Hematopoietic multipotent progenitor cell treated with erythropoietin and hydrocortisone succinate and interleukin-3 and kit ligand, for 6 days (in vitro differentiated cells): ENCODE data around the gene ANK2.
"Not testable (repeated sequence)": the region's sequence is repeated elsewhere in the genome, so short reads cannot be mapped to it uniquely, and the experiment has no call there.

Experiments used
- DNase-seq: peaks from one replicate; pipeline ENCODE4 v3.0.0-alpha.2; 2015

The ANK2 gene

DNA sequence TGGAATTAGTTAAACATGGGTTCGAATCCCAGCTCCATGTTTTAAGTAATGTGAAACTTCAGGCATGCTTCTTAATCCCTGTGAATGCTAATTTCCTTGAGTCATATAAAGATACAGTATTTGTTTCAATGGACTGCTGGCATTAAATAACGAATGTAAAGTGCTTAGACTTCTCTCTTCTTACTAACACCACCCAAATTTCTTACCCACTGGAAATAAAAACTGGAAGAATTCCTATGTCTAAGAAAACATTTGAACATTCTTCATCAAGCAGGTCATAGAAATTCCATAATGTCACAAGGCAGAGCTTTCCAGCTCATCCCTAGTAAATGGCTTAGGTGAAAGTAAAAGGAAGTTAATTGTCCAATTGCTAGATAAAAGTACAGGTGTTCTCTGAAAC is 172.5 kb downstream of the ANK2 start:
- DNase-seq: no peak

GRCh38 chr4:113222471-113222870 is 173.0 kb downstream of the ANK2 start:
- no peak for DNase-seq

GRCh38 chr4:113223001-113223400 is 173.5 kb downstream of the ANK2 start:
- no peak for DNase-seq

DNA sequence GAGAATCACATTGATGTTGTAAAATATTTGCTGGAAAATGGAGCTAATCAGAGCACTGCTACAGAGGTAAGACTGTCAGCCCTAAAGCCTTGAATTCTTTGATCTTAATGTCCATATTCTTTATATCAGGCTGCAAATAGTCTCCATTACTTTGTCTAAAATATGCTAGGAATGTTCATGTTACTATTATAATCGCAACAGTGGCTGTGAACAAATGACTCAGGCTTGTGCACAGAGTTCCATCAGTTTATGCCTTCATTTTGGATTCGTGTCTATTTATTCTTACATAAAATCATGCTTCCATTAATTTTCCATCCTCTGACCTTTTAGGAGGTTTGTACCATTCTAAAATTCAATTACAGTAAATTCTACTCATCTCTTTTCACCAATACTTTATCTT is 182.7 kb downstream of the ANK2 start:
- DNase-seq: no peak

DNA sequence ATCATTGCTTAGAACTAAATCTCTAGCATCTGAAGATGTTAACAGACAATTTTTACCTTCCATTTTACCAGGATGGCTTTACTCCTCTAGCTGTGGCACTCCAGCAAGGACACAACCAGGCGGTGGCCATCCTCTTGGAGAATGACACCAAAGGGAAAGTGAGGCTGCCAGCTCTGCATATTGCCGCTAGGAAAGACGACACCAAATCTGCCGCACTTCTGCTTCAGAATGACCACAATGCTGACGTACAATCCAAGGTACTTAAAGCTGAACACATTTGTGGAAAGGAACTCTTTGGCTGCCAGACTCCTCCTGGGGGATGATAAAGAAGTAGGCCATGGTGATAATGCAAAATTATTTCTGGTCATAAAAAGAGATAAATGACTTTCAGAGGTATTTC is 187.5 kb downstream of the ANK2 start:
- DNase-seq: no peak

DNA sequence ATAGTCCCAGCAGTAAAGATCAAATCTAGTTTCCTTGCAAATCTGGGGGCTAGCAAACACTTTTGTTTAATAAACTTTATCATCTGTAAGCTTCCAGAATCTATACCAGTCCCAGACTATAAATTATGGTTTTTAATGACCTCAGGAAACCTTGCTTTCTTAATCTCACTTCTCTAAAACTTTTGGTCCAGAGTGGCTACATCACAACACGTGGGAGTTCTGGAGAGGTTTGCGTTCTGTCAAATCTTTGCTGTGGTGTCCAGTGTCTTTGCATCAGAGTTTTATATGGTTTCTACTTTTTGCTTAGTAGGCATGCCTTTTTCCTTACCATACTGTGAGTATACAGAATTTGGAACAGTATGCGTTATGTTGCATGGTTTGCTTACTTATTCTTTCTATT is 193.9 kb downstream of the ANK2 start:
- DNase-seq: no peak

DNA sequence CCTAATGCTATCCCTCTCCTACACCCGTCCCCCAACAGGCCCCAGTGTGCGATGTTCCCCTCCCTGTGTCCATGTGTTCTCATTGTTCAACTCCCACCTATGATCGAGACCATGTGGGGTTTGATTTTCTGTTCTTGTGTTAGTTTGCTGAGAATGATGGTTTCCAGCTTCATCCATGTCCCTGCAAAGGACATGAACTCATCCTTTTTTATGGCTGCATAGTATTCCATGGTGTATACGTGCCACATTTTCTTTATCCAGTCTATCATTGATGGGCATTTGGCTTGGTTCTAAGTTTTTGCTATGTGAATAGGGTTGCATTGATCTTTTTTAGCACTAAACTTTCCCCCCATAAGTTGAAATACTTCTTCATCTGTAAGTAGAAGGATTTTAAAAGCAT is 195.3 kb downstream of the ANK2 start:
- not testable (repeated sequence) for DNase-seq

GRCh38 chr4:113248320-113248719 is 198.9 kb downstream of the ANK2 start:
- DNase-seq: no peak

GRCh38 chr4:113255628-113256027 is 206.2 kb downstream of the ANK2 start:
- DNase-seq: no peak

- no peak for DNase-seq
These were observed 207.5 kb downstream of the ANK2 start for GRCh38 chr4:113256946-113257345.

DNA sequence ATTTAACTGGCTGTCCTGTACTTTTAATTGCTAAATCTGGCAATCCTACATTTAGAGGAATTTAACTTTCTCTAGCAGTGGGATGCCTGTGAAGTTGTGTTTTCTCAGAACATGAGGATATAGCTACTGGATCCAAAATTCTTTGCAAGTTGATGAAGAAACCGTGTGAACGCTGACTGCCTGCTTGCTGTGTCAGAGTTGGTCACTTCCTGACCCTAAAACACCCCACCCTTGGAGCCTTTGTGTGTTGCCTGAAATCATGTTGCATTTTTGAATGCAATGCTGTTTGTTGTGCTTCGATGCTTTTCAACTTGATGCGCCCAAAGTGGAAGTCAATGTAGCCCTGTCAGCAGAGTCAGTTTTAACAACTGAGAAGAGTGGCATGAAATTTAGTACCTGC is 211.2 kb downstream of the ANK2 start:
- no peak for DNase-seq

- DNase-seq: no peak
These were observed 213.8 kb downstream of the ANK2 start for GRCh38 chr4:113263274-113263673.

DNA sequence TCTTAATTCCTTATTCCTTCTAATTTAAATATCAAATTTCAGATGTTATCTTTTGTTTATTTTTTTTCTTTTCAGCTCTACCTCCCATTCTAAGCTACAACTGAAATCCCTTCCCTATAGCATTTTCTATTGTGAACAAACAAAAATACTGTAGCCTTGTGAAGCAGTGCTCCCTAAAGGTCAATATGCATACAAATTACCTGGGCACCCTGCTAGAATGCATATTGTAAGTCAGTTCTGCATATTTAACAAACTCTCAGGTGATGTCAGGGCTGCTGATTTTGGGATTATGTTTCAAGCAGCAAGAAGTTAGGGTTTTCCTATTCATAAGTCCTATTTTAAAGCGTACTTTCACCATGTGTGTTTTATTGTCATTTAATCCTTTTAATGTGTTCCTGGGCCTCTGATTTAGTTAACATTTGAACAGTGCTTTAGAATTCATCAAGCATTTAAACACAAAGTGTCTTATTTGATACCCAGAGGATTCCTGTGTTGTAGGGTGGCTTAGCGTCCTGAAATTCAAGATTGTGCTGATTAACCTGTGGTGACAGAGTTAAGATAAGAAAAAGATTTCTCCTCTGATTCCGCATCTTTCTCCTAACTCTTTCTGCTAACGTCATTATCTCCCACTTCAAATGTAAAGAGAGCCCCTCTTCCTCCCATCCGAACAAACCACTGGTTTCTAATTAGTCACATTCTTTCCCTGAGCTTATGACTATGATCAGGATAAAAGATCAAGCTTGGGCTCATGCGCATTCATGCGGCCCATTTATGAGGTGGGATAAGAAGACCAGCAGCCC is 221.3 kb downstream of the ANK2 start:
- DNase-seq: no peak

DNA sequence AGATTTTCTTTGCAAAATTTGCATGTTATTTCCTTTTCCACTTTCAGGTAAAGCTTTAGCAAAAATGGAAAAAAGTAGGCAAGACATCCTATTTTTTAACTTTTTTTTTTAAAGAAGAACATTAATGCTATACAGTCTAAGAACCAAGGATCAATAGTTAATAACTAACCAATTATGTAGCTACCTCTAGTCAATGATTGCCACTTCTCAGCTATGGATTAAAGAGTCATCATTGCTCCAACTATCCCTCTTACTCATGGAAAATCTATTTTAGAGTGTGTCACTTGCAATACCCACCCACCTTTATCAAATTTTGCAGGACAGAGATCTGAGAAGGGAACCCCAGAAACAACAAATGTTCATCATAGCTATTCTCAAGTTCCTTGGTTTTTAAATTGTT is 223.1 kb downstream of the ANK2 start:
- no peak for DNase-seq

DNA sequence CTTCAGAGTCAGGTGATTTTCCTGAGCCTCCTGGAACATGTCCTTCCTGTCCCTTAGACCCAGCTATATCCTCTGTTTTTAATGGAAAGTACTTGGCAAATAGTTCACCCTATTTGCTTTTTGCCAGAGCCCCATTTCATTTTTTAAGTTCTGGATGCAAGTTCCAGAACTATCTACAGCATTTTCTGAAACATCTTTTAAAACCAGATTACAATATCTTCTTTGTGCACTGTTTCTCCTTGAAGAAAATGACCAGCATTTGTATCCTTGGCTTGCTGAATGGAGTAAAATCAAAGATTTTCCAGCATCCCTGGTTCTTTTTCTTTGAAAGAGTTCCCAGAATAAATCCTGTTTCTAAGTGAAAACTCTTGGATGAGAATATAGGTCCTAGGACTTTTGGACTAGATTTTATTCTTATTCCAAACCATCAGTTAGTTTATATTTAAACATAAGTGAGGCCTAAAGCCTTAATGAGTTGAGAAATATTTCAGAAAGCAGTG is 224.3 kb downstream of the ANK2 start:
- no peak for DNase-seq

DNA sequence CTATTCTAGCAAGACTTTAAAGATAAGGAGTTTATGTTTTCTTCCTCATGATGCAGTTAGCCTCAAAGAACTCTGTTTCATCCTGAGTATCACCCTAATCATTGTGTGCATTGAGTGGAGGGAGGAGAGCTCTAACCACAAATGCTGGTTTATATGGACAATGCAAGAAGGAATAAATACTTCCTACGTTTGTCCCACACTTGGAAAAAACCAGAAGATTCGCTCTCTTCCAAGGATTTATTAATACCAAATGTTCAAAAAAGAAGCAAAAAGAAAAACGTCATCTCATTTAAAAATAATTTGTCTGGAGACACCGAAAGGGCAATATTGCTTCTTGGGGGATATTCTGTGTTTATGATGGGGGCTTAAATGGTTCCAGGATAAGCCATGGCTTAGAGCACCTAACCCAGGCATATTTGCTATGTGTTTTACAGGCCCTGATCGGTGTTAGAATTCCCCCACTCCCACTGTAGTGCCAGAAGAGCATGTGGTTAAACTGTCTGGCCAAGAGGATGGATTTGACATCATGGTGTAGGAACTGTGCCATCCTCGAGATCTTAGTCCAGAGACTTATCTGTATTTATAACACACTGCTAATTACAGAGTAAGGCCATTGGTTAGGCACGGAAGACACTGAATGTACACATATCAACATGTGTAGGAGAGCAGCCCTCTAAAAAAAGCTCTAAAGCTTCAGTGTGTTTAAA is 227.2 kb downstream of the ANK2 start:
- DNase-seq: no peak

GRCh38 chr4:113278324-113278934 is 229.0 kb downstream of the ANK2 start:
- DNase-seq: peak; percentile 86

GRCh38 chr4:113285501-113285900 is 236.0 kb downstream of the ANK2 start:
- no peak for DNase-seq

DNA sequence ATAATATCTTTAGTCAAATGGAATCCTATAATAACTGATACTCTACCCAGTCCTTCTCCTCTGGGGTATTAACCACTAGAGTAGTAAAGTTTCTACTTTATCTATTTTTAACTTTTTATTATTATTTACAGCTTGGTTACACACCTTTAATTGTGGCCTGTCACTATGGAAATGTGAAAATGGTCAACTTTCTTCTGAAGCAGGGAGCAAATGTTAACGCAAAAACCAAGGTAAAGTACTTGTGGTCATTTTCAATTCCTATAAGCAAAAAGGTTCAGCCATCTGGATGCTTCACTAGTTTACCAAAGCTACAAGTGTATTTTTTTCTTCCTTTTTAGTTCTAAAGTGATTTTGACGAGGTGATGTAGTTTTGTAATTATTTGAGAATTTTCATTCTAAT is 238.8 kb downstream of the ANK2 start:
- DNase-seq: no peak

DNA sequence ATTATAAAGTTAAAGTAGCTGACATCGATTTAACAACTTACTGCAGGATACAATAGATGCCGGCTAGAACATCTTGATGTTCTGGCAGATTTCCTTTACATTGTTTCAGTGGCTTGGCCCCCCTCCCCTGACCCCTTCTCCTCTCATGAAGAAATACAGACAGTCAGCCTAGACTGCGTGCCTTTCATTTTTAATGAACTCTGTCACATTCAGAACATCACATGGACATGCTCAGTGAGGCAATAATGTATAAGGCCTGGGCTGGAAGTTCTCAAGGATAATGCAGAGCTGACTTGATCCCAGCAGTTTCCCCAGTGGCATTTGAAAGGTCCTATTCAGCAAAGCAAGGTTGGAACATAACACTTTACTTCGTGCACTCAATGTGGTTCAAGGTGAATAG is 239.2 kb downstream of the ANK2 start:
- no peak for DNase-seq

- DNase-seq: no peak
These were observed 240.3 kb downstream of the ANK2 start for GRCh38 chr4:113289766-113290165.

GRCh38 chr4:113290666-113291065 is 241.2 kb downstream of the ANK2 start:
- no peak for DNase-seq

- DNase-seq: no peak
These were observed 243.1 kb downstream of the ANK2 start for GRCh38 chr4:113292371-113293042.
